Parathyroid adenoma (tissue), 2 donors: ENCODE data around the gene BMF.

Source experiments
- H2AFZ ChIP-seq: fragments of 300-600 bp; sonication (generic); one replicate; pipeline ENCODE4 v1.7.0; 2017; ENCODE audit warnings: antibody characterized with exemption, mild to moderate bottlenecking
- H3K27ac ChIP-seq: fragments of 300-600 bp; sonication (generic); one replicate; pipeline ENCODE4 v1.7.0; 2017
- H3K27me3 ChIP-seq: fragments of 300-600 bp; sonication (generic); one replicate; pipeline ENCODE4 v1.7.0; 2017; ENCODE audit warnings: low read length; ENCODE audit not compliant: control insufficient read depth, insufficient read depth
- H3K36me3 ChIP-seq: fragments of 300-600 bp; sonication (generic); one replicate; pipeline ENCODE4 v1.7.0; 2017; ENCODE audit warnings: low read length; ENCODE audit not compliant: control insufficient read depth, insufficient read depth
- H3K4me1 ChIP-seq: fragments of 300-600 bp; sonication (generic); one replicate; pipeline ENCODE4 v1.7.0; 2017; ENCODE audit warnings: control low read depth
- H3K4me2 ChIP-seq: fragments of 300-600 bp; sonication (generic); one replicate; pipeline ENCODE4 v1.7.0; 2017; ENCODE audit warnings: low read length
- H3K4me3 ChIP-seq: fragments of 300-600 bp; sonication (generic); one replicate; pipeline ENCODE4 v1.7.0; 2017; ENCODE audit warnings: low read depth, low read length
- H3K79me2 ChIP-seq: fragments of 300-600 bp; sonication (generic); one replicate; pipeline ENCODE4 v1.7.0; 2017; ENCODE audit warnings: control low read depth
- H3K9ac ChIP-seq: fragments of 300-600 bp; sonication (generic); one replicate; pipeline ENCODE4 v1.7.0; 2017; ENCODE audit warnings: mild to moderate bottlenecking
- H3K9me3 ChIP-seq: fragments of 300-600 bp; sonication (generic); one replicate; pipeline ENCODE4 v1.7.0; 2017; ENCODE audit warnings: low read length; ENCODE audit not compliant: control insufficient read depth
- TF ChIP-seq, protein P1 (sequence below): fragments of 300-600 bp; sonication (generic); IDR thresholded peaks from one replicate; pipeline ENCODE4 v1.7.0; 2017; ENCODE audit warnings: antibody characterized with exemption, mild to moderate bottlenecking
- donor health status: primary hyperparathyroidism.

Gene BMF

DNA sequence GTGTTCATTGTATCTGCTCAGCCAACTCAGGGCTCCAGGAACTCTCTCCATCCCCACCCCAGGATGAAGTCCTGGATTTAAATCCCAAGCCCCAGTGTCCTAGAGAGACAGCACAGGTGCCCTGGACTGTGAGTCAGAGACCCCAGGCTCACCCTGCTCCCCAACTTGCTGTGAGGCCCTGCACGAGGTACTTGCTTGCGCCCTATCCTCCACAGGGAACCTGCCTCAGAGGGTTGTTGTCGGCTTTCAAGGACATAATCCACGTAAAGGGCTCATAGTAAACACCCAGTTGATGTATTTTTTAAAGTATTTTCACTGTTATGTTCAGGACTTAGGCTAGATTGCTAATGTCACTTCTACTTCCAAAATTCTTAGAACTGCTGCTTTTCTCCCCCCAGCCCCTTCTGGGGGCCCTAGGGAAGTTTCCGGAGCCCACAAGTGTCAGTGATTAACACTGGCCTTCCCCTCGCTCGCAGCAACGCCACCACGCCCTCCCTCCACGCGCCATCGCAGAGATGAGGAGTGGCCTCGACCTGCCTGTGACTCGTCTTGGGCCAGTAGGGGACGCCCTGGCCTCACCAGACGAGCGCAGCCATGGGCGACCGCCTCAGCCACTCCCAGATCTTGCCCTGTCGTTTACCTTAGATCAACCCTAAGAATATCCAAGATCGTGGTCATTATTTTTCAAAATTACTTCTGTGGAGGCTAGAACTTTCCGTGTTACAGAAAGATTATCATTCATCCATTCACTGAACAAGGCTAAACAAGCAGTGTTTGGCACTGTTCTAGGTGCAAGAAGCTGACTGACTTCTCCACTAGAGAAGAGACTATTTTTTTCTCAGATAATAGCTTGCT, 63.7 kb downstream of the BMF start:
- TF ChIP-seq, protein P1, sequence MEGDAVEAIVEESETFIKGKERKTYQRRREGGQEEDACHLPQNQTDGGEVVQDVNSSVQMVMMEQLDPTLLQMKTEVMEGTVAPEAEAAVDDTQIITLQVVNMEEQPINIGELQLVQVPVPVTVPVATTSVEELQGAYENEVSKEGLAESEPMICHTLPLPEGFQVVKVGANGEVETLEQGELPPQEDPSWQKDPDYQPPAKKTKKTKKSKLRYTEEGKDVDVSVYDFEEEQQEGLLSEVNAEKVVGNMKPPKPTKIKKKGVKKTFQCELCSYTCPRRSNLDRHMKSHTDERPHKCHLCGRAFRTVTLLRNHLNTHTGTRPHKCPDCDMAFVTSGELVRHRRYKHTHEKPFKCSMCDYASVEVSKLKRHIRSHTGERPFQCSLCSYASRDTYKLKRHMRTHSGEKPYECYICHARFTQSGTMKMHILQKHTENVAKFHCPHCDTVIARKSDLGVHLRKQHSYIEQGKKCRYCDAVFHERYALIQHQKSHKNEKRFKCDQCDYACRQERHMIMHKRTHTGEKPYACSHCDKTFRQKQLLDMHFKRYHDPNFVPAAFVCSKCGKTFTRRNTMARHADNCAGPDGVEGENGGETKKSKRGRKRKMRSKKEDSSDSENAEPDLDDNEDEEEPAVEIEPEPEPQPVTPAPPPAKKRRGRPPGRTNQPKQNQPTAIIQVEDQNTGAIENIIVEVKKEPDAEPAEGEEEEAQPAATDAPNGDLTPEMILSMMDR = peak; percentile 88
- Histone ChIP-seq H3K9ac (no peak overlapping the region), H3K27ac (no peak overlapping the region)

DNA sequence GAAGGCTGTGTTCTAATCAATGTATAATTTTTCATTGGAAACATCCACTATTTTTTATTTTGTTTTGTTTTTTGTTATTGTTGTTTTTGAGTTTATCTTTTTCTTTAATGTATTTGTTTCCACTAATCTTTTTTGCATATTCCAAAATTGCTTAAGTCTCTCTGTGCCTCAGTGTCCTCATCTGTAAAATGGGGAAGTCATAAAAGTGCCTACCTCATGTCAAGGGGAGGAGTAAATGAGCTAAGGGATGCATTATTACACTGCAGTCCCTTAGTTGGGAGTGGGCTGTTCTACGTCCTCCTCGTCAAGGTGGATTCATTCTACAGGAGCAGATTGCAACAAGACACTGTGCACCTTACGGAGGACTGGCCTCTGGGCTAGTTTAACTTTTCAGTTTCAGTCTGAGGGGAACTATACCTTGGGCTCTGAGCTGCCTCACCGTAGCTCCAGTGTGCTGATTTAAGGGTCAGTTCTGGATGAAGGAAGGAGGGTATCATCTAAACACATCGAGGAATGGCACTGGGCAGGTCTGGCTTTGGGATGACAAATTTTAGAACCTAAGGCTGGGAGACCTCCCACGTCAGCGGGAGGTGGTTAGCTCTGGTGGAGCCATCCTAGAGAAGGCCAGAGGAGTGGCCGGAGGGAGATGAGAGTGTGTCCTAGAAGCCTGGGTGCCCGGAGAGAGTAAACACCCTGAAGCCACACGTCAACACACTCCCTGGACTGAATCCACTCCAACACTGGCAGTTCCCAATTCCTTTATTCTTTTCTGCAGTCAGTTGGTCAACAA, 64.6 kb downstream of the BMF start:
- no peaks in the 10 kb centered on the region for H3K27me3 ChIP-seq
- no peak overlapping the region for H3K4me3 ChIP-seq
- H3K9me3 ChIP-seq = no peaks in the 10 kb centered on the region
- no peaks in the 10 kb centered on the region for H3K79me2 ChIP-seq
- peaks cover 3% of the 10 kb centered on the region for H3K4me1 ChIP-seq
- H3K9ac ChIP-seq = no peak overlapping the region
- no peak overlapping the region for H3K27ac ChIP-seq
- no peak overlapping the region for H2AFZ ChIP-seq
- H3K4me2 ChIP-seq = no peak overlapping the region
- TF ChIP-seq, protein P1 = no peak
- H3K36me3 ChIP-seq = no peaks in the 10 kb centered on the region

More for the DNA sequence above, 63.7 kb downstream of the BMF start:
- no peaks in the 10 kb centered on the region for H3K9me3 ChIP-seq
- H3K4me2 ChIP-seq = peak overlapping the region; percentile 25
- no peaks in the 10 kb centered on the region for H3K27me3 ChIP-seq
- H2AFZ ChIP-seq = peak overlapping the region; percentile 58
- H3K79me2 ChIP-seq = no peaks in the 10 kb centered on the region
- peaks cover 3% of the 10 kb centered on the region for H3K4me1 ChIP-seq
- no peak overlapping the region for H3K4me3 ChIP-seq
- H3K36me3 ChIP-seq = no peaks in the 10 kb centered on the region

DNA sequence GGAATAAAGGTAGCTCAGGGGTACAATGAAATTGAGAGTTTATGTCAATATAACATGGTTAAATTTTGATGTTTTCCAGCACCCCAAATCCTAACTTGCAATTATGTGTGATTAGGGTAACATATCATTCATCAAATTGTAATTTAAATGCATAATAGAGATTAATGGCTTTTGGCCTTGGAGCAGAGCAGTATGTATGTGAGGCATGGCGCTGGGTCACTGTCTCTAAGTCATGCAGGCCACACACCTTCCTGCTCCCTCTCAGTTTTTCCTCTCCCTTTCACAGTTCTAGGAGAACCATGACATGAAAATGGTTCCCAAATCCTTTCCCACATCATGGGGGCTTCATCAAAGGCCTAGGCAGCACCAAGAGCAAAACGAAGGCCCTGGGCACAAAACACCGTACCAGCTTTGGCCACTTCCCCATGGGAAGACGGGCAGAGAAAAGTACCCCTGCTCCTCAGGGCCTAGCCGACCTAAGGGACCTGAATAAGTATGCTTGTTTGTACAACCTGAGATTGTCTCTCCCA, 65.8 kb downstream of the BMF start:
- Histone ChIP-seq H3K9me3 (no peaks in the 10 kb centered on the region), H3K9ac (no peak overlapping the region), H3K4me2 (no peak overlapping the region), H3K36me3 (no peaks in the 10 kb centered on the region), H3K79me2 (no peaks in the 10 kb centered on the region), H3K4me1 (peaks cover 3% of the 10 kb centered on the region), H3K27me3 (no peaks in the 10 kb centered on the region), H3K4me3 (no peak overlapping the region), H2AFZ (no peak overlapping the region), H3K27ac (no peak overlapping the region)
- TF ChIP-seq, protein P1 = no peak

DNA sequence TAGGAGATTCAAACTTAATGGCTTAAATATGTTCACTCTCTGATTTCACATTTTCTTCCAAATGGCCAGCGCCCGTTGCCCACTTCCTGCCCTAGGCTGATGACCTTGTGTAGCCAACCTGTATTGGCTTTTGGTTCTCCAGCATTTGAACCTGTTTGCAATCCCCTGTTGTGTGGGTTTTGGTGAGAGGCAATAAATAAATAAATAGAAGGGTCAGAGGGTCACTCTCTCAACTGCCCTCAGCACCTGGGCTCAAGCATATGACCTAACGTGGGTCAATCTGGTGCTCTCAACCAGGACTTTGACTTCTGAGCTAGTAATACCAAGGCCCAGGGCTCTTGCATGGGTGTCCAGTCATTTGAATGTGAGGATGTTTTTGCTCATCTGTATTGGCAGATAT, 67.9 kb downstream of the BMF start:
- Histone ChIP-seq H3K36me3 (peaks cover under 1% of the 10 kb centered on the region), H3K27me3 (no peaks in the 10 kb centered on the region), H3K4me1 (peaks cover 3% of the 10 kb centered on the region), H3K4me3 (no peak overlapping the region), H3K4me2 (no peak overlapping the region), H3K9ac (no peak overlapping the region), H3K79me2 (no peaks in the 10 kb centered on the region), H2AFZ (no peak overlapping the region), H3K9me3 (no peaks in the 10 kb centered on the region), H3K27ac (no peak overlapping the region)
- TF ChIP-seq, protein P1 = no peak
